HL-60/S4 treated with phorbol 12-myristate 13-acetate at 8.2 ng/mL for 4 days and 3 days (cell line): ENCODE measurements around the gene GLOD4.
"Not testable (repeated sequence)": the region's sequence is repeated elsewhere in the genome, so short reads cannot be mapped to it uniquely, and the experiment has no call there.

Experiments used
- in situ Hi-C: fragments of 300-500 bp; cut with MboI; formaldehyde crosslinking; loops from 2 replicates; pipeline ENCODE4 v1.15.0; 2022; ENCODE audit warnings: low sequenced_read_pairs

Gene GLOD4

GRCh38 chr17:778096-778495 is 4.0 kb downstream of the GLOD4 start:
- in situ Hi-C loops, result no loop called here

- in situ Hi-C loops, result no loop called here
Observed at GRCh38 chr17:774313-774584, 7.8 kb downstream of the GLOD4 start.

GRCh38 chr17:773467-774312 is 8.4 kb downstream of the GLOD4 start:
- in situ Hi-C loops, result no loop called here

GRCh38 chr17:773016-773415 is 9.1 kb downstream of the GLOD4 start:
- in situ Hi-C loops, result no loop called here

- in situ Hi-C loops, result no loop called here
Observed at GRCh38 chr17:767076-767475, 15.0 kb downstream of the GLOD4 start.

- in situ Hi-C loops, result no loop called here
Observed at GRCh38 chr17:760371-760770, 21.7 kb downstream of the GLOD4 start.

GRCh38 chr17:759964-760363 is 22.1 kb downstream of the GLOD4 start:
- in situ Hi-C loops, result no loop called here

- in situ Hi-C loops, result not testable (repeated sequence)
Observed at GRCh38 chr17:756010-756567, 26.0 kb downstream of the GLOD4 start.

GRCh38 chr17:755319-755961 is 26.6 kb downstream of the GLOD4 start:
- in situ Hi-C loops, result not testable (repeated sequence)

- in situ Hi-C loops, result no loop called here
Observed at GRCh38 chr17:753418-753817, 28.7 kb downstream of the GLOD4 start.

GRCh38 chr17:752620-753219 is 29.4 kb downstream of the GLOD4 start:
- in situ Hi-C loops, result no loop called here

GRCh38 chr17:752002-752619 is 30.0 kb downstream of the GLOD4 start, which contains the start of gene GEMIN4:
Gene GEMIN4 (minus strand): TSS chr17:752264. CDS start chr17:752142, 122 bp downstream.
- in situ Hi-C loops, result no loop called here

GRCh38 chr17:751269-752001 is 30.6 kb downstream of the GLOD4 start:
- in situ Hi-C loops, result no loop called here

- in situ Hi-C loops, result no loop called here
Observed at GRCh38 chr17:750431-751037, 31.5 kb downstream of the GLOD4 start.

- in situ Hi-C loops, result not testable (repeated sequence)
Observed at GRCh38 chr17:749359-749758, 32.7 kb downstream of the GLOD4 start.

GRCh38 chr17:748604-749003 is 33.5 kb downstream of the GLOD4 start:
- in situ Hi-C loops, result not testable (repeated sequence)

- in situ Hi-C loops, result no loop called here
Observed at GRCh38 chr17:746783-747629, 35.1 kb downstream of the GLOD4 start.

- in situ Hi-C loops, result no loop called here
Observed at GRCh38 chr17:746181-746580, 35.9 kb downstream of the GLOD4 start.

GRCh38 chr17:745406-745805 is 36.7 kb downstream of the GLOD4 start:
- in situ Hi-C loops, result no loop called here
